GM19397 (cell line): ENCODE measurements around the gene PCDHB8.
"Not testable (repeated sequence)": the region's sequence is repeated elsewhere in the genome, so short reads cannot be mapped to it uniquely, and the experiment has no call there.

Experiments
- ATAC-seq: cut with Tn5 transposase; IDR thresholded peaks from one replicate; pipeline ENCODE4 v1.9.1; 2021; ENCODE audit warnings: mild to moderate bottlenecking, moderate library complexity; ENCODE audit not compliant: unreplicated experiment

PCDHB8 gene

DNA sequence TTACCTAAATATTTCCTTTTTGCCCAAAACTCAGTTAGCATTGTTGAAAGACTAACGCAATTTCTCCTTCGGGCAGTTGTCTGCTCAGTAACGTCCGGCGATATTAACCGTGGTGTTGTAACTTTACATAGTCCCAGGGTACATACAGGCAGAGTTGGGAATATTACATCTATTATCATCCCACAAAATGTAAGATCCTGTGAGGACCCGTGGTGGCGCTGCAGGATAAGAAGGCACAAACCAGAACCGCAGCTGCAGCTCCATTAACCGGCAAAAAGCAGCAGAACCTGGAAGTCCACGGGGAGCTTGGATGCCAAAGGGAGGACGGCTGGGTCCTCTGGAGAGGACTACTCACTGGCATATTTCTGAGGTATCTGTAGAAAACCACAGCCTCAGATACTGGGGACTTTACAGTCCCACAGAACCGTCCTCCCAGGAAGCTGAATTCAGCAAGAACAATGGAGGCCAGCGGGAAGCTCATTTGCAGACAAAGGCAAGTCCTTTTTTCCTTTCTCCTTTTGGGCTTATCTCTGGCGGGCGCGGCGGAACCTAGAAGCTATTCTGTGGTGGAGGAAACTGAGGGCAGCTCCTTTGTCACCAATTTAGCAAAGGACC, at the start of gene PCDHB8:
Gene PCDHB8, plus strand, starts transcription at position 214 of the 615 bp plus-strand sequence. Its CDS starts 245 bp downstream, at position 459.
- ATAC-seq, result not testable (repeated sequence)

DNA sequence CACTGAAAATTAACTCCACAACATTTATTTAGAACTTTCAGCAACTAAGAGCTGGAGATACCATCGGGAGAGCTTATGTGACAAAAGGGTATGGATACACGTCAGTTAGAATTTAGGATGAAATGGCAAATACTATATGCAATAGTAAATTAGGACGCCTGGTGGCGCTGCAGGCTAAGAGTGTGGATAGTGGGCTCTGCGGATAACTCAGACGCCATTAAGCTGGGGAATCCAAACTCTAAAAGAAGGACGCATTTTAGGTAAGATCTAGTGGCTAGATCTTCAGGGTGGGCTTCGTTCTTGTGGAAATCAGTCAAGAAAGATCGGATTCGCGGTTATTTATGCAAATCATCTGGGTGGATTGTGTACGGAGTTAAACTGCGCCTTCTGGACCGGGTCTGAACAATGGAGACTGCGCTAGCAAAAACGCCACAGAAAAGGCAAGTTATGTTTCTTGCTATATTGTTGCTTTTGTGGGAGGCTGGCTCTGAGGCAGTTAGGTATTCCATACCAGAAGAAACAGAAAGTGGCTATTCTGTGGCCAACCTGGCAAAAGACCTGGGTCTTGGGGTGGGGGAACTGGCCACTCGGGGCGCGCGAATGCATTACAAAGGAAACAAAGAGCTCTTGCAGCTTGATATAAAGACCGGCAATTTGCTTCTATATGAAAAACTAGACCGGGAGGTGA, 42.4 kb upstream of the PCDHB8 start, which contains the start of gene PCDHB5:
Gene PCDHB5, plus strand, starts transcription at position 177 of the 688 bp plus-strand sequence. Its CDS starts 229 bp downstream, at position 406.
- ATAC-seq, result no peak

DNA sequence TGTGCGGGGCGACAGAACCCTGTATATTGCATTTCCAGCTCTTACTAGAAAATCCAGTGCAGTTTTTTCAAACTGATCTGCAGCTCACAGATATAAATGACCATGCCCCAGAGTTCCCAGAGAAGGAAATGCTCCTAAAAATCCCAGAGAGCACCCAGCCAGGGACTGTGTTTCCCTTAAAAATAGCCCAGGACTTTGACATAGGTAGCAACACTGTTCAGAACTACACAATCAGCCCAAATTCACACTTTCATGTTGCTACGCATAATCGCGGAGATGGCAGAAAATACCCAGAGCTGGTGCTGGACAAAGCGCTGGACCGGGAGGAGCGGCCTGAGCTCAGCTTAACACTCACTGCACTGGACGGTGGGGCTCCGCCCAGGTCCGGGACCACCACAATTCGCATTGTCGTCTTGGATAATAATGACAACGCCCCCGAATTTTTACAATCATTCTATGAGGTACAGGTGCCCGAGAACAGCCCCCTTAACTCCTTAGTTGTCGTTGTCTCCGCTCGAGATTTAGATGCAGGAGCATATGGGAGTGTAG, 41.8 kb upstream of the PCDHB8 start:
- no peak for ATAC-seq

GRCh38 chr5:141137346-141137745, 40.2 kb upstream of the PCDHB8 start:
- not testable (repeated sequence) for ATAC-seq

GRCh38 chr5:141149812-141150211, 27.8 kb upstream of the PCDHB8 start, which contains the start of gene PCDHB6:
Gene PCDHB6 (plus strand): TSS chr5:141150057. CDS start chr5:141150258, 201 bp downstream.
- ATAC-seq, result no peak

GRCh38 chr5:141150224-141150992, 27.2 kb upstream of the PCDHB8 start:
- no peak for ATAC-seq

DNA sequence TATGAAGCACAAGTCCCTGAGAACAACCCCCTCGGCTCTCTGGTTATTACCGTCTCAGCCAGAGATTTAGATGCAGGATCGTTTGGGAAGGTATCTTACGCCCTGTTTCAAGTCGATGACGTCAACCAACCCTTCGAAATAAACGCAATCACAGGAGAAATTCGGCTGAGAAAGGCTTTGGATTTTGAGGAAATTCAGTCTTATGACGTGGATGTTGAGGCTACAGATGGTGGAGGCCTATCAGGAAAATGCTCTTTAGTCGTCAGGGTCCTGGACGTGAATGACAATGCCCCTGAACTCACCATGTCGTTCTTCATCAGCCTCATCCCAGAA, 26.6 kb upstream of the PCDHB8 start:
- ATAC-seq, result no peak

DNA sequence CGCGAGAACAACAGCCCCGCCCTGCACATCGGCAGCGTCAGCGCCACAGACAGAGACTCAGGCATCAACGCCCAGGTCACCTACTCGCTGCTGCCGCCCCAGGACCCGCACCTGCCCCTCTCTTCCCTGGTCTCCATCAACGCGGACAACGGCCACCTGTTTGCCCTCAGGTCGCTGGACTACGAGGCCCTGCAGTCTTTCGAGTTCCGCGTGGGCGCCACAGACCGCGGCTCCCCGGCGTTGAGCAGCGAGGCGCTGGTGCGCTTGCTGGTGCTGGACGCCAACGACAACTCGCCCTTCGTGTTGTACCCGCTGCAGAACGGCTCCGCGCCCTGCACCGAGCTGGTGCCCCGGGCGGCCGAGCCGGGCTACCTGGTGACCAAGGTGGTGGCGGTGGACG, 26.0 kb upstream of the PCDHB8 start:
- ATAC-seq, result not testable (repeated sequence)

DNA sequence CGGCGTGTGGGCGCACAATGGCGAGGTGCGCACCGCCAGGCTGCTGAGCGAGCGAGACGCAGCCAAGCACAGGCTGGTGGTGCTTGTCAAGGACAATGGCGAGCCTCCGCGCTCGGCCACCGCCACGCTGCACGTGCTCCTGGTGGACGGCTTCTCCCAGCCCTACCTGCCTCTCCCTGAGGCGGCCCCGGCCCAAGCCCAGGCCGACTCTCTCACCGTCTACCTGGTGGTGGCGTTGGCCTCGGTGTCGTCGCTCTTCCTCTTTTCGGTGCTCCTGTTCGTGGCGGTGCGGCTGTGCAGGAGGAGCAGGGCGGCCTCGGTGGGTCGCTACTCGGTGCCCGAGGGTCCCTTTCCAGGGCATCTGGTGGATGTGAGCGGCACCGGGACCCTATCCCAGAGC, 25.5 kb upstream of the PCDHB8 start:
- not testable (repeated sequence) for ATAC-seq

DNA sequence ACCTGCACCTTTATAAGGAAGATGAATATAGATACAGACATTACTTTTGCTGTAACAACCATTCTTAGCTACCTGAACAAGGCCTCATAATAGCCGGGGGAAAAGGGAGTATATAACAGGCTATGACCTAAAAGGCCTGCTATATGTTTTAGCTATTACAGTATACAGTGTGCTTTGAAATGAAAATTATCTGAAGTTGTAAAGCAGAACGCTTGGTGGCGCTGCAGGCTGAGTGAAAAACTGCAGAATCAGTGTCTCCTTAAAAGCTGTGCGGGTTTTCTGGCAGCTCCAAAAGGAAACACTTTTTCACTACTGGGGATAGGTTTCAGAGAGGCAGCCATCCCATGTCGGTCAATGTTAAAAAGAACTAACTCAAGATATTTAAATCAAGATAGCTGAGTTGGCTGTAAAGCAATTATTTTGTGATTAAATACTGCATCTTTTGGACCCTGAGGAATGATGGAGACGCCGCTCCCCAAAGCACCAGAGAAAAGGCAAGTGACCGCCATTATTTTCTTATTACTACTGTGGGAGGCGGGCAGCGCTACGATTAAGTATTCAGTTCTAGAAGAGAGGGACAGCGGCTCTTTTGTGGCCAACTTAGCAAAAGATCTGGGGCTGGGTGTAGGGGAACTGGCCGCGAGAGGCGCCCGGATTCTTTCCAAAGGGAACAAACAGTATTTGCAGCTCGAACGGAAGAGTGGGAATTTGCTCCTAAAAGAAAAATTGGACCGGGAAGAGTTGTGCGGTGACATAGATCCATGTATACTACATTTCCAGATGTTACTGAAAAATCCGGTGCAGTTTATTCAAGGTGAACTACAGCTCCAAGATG, 21.8 kb upstream of the PCDHB8 start:
- ATAC-seq, result no peak

DNA sequence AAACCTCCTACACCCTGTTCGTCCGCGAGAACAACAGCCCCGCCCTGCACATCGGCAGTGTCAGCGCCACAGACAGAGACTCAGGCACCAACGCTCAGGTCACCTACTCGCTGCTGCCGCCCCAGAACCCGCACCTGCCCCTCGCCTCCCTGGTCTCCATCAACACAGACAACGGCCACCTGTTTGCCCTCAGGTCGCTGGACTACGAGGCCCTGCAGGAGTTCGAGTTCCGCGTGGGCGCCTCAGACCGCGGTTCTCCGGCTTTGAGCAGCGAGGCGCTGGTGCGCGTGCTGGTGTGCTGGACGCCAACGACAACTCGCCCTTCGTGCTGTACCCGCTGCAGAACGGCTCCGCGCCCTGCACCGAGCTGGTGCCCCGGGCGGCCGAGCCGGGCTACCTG, 20.2 kb upstream of the PCDHB8 start:
- not testable (repeated sequence) for ATAC-seq

GRCh38 chr5:141157901-141158300, 19.7 kb upstream of the PCDHB8 start:
- ATAC-seq, result not testable (repeated sequence)

DNA sequence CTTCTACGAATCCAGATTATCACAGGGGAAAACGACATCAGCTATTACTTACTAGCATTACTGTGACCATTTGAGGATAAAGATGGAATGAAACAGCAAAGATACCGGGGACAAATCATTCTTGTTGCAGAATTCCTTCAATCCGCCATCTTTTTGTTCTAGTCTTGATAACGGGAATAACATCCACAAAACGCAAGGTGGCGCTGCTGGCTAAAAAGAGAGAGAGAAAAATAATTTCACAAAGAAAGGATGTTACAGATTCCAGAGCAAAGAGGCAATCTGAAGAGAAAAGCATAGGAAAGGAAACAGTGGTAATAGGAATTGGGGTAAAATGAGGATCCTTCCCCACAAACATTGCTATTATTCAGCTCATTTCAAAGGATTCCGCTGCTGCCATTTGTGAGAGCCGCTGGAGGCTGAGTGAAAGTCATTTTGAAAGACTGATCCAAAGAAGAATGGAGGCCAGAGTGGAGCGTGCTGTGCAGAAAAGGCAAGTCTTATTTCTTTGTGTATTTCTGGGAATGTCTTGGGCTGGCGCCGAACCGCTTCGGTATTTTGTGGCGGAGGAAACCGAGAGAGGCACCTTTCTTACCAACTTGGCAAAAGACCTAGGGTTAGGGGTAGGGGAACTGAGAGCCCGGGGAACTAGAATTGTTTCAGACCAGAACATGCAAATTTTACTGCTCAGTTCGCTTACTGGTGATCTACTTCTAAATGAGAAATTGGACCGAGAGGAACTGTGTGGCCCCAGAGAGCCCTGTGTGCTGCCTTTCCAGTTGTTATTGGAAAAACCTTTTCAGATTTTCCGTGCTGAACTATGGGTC, 5.0 kb upstream of the PCDHB8 start, which contains the start of gene PCDHB7:
Gene PCDHB7, plus strand, starts transcription at position 264 of the 824 bp plus-strand sequence. Its CDS starts 192 bp downstream, at position 456.
- no peak for ATAC-seq

DNA sequence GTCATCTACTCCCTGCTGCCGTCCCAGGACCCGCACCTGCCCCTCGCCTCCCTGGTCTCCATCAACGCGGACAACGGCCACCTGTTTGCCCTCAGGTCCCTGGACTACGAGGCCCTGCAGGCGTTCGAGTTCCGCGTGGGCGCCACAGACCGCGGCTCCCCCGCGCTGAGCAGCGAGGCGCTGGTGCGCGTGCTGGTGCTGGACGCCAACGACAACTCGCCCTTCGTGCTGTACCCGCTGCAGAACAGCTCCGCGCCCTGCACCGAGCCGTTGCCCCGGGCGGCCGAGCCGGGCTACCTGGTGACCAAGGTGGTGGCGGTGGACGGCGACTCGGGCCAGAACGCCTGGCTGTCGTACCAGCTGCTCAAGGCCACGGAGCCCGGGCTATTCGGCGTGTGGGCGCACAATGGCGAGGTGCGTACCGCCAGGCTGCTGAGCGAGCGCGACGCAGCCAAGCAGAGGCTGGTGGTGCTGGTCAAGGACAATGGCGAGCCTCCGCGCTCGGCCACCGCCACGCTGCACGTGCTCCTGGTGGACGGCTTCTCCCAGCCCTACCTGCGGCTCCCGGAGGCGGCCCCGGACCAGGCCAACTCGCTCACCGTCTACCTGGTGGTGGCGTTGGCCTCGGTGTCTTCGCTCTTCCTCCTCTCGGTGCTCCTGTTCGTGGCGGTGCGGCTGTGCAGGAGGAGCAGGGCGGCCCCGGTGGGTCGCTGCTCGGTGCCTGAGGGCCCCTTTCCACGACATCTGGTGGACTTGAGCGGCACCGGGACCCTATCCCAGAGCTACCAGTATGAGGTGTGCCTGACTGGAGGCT, 3.1 kb upstream of the PCDHB8 start:
- not testable (repeated sequence) for ATAC-seq

DNA sequence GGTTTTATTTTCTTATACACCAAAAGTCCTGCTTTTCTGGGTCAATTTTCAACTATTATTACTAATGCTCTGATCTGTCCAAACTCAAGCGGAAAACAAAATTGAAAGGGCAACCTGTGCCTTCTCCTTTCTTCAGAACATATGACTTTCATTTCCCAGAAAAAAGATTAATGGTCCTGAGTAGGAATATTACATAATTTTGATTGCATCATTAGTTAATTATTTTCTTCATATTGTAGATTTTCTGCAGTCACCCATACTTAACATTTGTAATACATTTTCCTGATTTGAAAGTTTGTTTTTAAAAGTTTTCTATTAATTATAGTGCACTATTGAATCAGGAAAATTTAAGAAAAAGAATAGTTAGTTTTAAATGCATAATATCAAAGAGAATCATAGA, 1.7 kb upstream of the PCDHB8 start:
- no peak for ATAC-seq

- not testable (repeated sequence) for ATAC-seq
Observed at GRCh38 chr5:141179371-141179770, 1.8 kb downstream of the PCDHB8 start.

DNA sequence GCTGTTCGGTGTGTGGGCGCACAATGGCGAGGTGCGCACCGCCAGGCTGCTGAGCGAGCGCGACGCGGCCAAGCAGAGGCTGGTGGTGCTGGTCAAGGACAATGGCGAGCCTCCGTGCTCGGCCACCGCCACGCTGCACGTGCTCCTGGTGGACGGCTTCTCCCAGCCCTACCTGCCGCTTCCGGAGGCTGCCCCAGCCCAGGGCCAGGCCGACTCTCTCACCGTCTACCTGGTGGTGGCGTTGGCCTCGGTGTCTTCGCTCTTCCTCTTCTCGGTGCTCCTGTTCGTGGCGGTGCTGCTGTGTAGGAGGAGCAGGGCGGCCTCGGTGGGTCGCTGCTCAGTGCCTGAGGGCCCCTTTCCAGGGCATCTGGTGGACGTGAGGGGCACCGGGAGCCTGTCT, 2.3 kb downstream of the PCDHB8 start:
- not testable (repeated sequence) for ATAC-seq

DNA sequence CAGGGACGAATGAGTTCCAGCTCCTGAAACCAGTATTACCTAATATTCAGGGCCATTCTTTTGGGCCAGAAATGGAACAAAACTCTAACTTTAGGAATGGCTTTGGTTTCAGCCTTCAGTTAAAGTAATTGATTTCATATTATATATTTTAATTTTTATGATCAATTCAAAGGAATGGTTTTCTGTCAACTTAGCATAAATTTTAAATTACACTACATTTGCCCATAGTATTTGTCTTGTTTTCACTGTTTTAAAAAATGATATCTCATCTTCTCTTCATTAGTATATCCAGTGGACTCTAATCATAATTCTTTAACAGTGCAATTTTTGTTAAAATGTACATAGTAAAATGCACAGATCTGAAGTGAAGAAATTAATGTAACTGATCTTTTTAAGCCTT, 2.7 kb downstream of the PCDHB8 start:
- no peak for ATAC-seq

DNA sequence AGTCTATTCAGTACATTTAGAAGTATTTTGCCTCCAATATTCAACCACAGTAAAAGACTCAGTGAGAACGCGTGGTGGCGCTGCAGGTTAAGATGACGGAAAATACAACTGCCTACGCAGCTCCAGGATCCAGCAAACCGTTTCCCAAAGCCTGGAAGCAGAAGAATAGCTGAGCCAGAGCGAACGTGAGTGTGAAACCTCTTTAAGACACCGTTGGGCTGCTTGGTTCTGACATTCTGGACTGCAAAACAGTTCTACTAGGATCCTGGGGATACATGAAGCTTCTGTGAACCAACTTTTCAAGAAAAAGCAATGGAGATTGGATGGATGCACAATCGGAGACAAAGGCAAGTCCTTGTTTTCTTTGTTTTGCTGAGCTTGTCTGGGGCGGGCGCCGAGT, 4.7 kb downstream of the PCDHB8 start, which contains the start of gene PCDHB16:
Gene PCDHB16, plus strand, starts transcription at position 140 of the 400 bp plus-strand sequence. Its CDS starts 173 bp downstream, at position 313.
- no peak for ATAC-seq
